H9 (cell line): ENCODE results near the gene PCID2. TPM values are rescaled to one million over a fixed set of nuclear protein-coding genes. Genes with fewer than 3 reads are reported as not detected.

Experiments used
- DNase-seq: peaks from one replicate; pipeline ENCODE4 v3.0.0-alpha.2; 2017
- H2AFZ ChIP-seq: one replicate; pipeline ENCODE4 v1.6.1; 2013; ENCODE audit warnings: mild to moderate bottlenecking, low read length, control low read depth, moderate library complexity
- H2AK5ac ChIP-seq: 2 replicates; pipeline ENCODE4 v1.6.1; 2013; ENCODE audit warnings: low read length, control low read depth, mixed read lengths; ENCODE audit not compliant: insufficient read length
- H2BK120ac ChIP-seq: one replicate; pipeline ENCODE4 v1.6.1; 2013; ENCODE audit warnings: low read depth, mild to moderate bottlenecking, low read length, control low read depth, inconsistent platforms; ENCODE audit not compliant: poor library complexity, severe bottlenecking
- H2BK12ac ChIP-seq: 2 replicates; pipeline ENCODE4 v1.6.1; 2013; ENCODE audit warnings: low read length, control low read depth, mixed read lengths, low read depth; ENCODE audit not compliant: insufficient read length
- H2BK15ac ChIP-seq: 2 replicates; pipeline ENCODE4 v1.6.1; 2013; ENCODE audit warnings: low read depth, low read length, control low read depth
- H2BK20ac ChIP-seq: one replicate; pipeline ENCODE4 v1.6.1; 2013; ENCODE audit warnings: low read depth, mild to moderate bottlenecking, low read length, control low read depth, inconsistent platforms; ENCODE audit not compliant: poor library complexity, severe bottlenecking
- H2BK5ac ChIP-seq: 2 replicates; pipeline ENCODE4 v1.6.1; 2013; ENCODE audit warnings: low read length, control low read depth, mixed read lengths; ENCODE audit not compliant: insufficient read length
- H3K14ac ChIP-seq: 2 replicates; pipeline ENCODE4 v1.6.1; 2013; ENCODE audit warnings: low read length, control low read depth; ENCODE audit not compliant: insufficient read depth
- H3K18ac ChIP-seq: 2 replicates; pipeline ENCODE4 v1.6.1; 2013; ENCODE audit warnings: low read depth, mild to moderate bottlenecking, mixed read lengths, low read length, control low read depth; ENCODE audit not compliant: insufficient read length
- H3K23ac ChIP-seq: 2 replicates; pipeline ENCODE4 v1.6.1; 2013; ENCODE audit warnings: low read length, control low read depth, mixed read lengths, low read depth; ENCODE audit not compliant: insufficient read length
- H3K23me2 ChIP-seq: 2 replicates; pipeline ENCODE4 v1.6.1; 2013; ENCODE audit warnings: low read depth, mild to moderate bottlenecking, mixed read lengths, low read length, control low read depth; ENCODE audit not compliant: insufficient read length, poor library complexity, severe bottlenecking
- H3K27ac ChIP-seq: 2 replicates; pipeline ENCODE4 v1.5.1; 2013; ENCODE audit warnings: low read length, control low read depth, mixed read lengths, low read depth; ENCODE audit not compliant: insufficient read length
- H3K27me3 ChIP-seq: 2 replicates; pipeline ENCODE4 v1.6.1; 2013; ENCODE audit warnings: low read length, control low read depth, inconsistent platforms; ENCODE audit not compliant: insufficient read depth
- H3K4ac ChIP-seq: 2 replicates; pipeline ENCODE4 v1.6.1; 2013; ENCODE audit warnings: low read depth, mild to moderate bottlenecking, control low read depth, inconsistent platforms, low read length, moderate library complexity
- H3K4me1 ChIP-seq: 2 replicates; pipeline ENCODE4 v1.6.1; 2013; ENCODE audit warnings: low read length, control low read depth, inconsistent platforms; ENCODE audit not compliant: insufficient read depth
- H3K4me2 ChIP-seq: 2 replicates; pipeline ENCODE4 v1.6.1; 2013; ENCODE audit warnings: low read length, control low read depth, mixed read lengths; ENCODE audit not compliant: insufficient read length, insufficient read depth
- H3K56ac ChIP-seq: 2 replicates; pipeline ENCODE4 v1.6.1; 2013; ENCODE audit warnings: low read depth, mild to moderate bottlenecking, mixed read lengths, low read length, control low read depth; ENCODE audit not compliant: insufficient read length
- H3K79me1 ChIP-seq: 2 replicates; pipeline ENCODE4 v1.6.1; 2013; ENCODE audit warnings: low read depth, mild to moderate bottlenecking, moderate library complexity, low read length, control low read depth, inconsistent platforms; ENCODE audit not compliant: insufficient read depth, poor library complexity, severe bottlenecking
- H3K79me2 ChIP-seq: 2 replicates; pipeline ENCODE4 v1.6.1; 2013; ENCODE audit warnings: low read length, control low read depth, inconsistent platforms; ENCODE audit not compliant: insufficient read depth
- H3K9ac ChIP-seq: 2 replicates; pipeline ENCODE4 v1.6.1; 2013; ENCODE audit warnings: low read length, control low read depth, mixed read lengths; ENCODE audit not compliant: insufficient read length; ENCODE audit errors: extremely low read depth
- H3K9me3 ChIP-seq: one replicate; pipeline ENCODE4 v1.6.1; 2013; ENCODE audit warnings: low read depth, low read length, inconsistent platforms; ENCODE audit not compliant: control insufficient read depth
- H3T11ph ChIP-seq: one replicate; pipeline ENCODE4 v1.6.1; 2013; ENCODE audit warnings: mild to moderate bottlenecking, low read length, control low read depth, inconsistent platforms
- H4K20me1 ChIP-seq: one replicate; pipeline ENCODE4 v1.6.1; 2013; ENCODE audit not compliant: control insufficient read depth, insufficient read length, insufficient read depth
- H4K5ac ChIP-seq: 2 replicates; pipeline ENCODE4 v1.6.1; 2013; ENCODE audit warnings: low read depth, mild to moderate bottlenecking, mixed read lengths, low read length, control low read depth; ENCODE audit not compliant: insufficient read length
- H4K8ac ChIP-seq: replicated peaks from 2 replicates; pipeline ENCODE4 v1.6.1; 2013; ENCODE audit warnings: low read length, control low read depth, mixed read lengths, low read depth; ENCODE audit not compliant: insufficient read length
- H4K91ac ChIP-seq: 2 replicates; pipeline ENCODE4 v1.6.1; 2013; ENCODE audit warnings: low read depth, mild to moderate bottlenecking, moderate library complexity, mixed read lengths, low read length, control low read depth; ENCODE audit not compliant: insufficient read length
- H3K27ac Mint-ChIP-seq, 3 experiments: 2 replicates in 2 of 3; 3 replicates in 1 of 3; pipeline ENCODE4 v1.8.0; 2020 to 2021; ENCODE audit warnings: mixed read lengths in 3 of 3, mild to moderate bottlenecking in 1 of 3, moderate library complexity in 1 of 3
- H3K27me3 Mint-ChIP-seq: 2 replicates; pipeline ENCODE4 v1.8.0; 2021; ENCODE audit warnings: low read depth, mild to moderate bottlenecking, moderate library complexity, mixed read lengths
- H3K36me3 Mint-ChIP-seq, 3 experiments: 2 replicates in 2 of 3; 3 replicates in 1 of 3; pipeline ENCODE4 v1.8.0; 2020 to 2021; ENCODE audit warnings: low read depth in 3 of 3, mixed read lengths in 3 of 3; ENCODE audit not compliant: insufficient read depth in 1 of 3
- H3K4me1 Mint-ChIP-seq, 2 experiments: 2 replicates each; pipeline ENCODE4 v1.8.0; 2020; ENCODE audit warnings: mixed read lengths in 2 of 2
- H3K4me3 Mint-ChIP-seq, 2 experiments: 2 replicates in 1 of 2; 3 replicates in 1 of 2; pipeline ENCODE4 v1.8.0; 2020 to 2021; ENCODE audit warnings: mild to moderate bottlenecking in 2 of 2, mixed read lengths in 2 of 2, moderate library complexity in 1 of 2
- H3K9me3 Mint-ChIP-seq, 2 experiments: 2 replicates in 1 of 2; 3 replicates in 1 of 2; pipeline ENCODE4 v1.8.0; 2020; ENCODE audit warnings: mild to moderate bottlenecking in 2 of 2, mixed read lengths in 2 of 2, moderate library complexity in 1 of 2
- CTCF ChIP-seq: fragments of 200-600 bp; sonication (generic); conservative IDR thresholded peaks from 3 replicates; pipeline ENCODE4 v1.8.0; 2021; ENCODE audit warnings: antibody characterized with exemption, mild to moderate bottlenecking
- WGBS: extraction: QIAGEN DNeasy Blood & Tissue Kit; methylation state at CpG from one replicate; pipeline ENCODE4 v1.1.7; 2013; ENCODE audit warnings: missing lambda C conversion rate, low lambda C conversion rate, mixed read lengths; ENCODE audit not compliant: insufficient read length; ENCODE audit errors: extremely low coverage; 5-methylcytosine and 5-hydroxymethylcytosine counted together
- total RNA-seq: library from RNA; stranded (reverse); gene quantifications from 2 replicates; pipeline ENCODE4 v1.2.1, GENCODE V29; 2021

Gene PCID2
- total RNA-seq, 1 experiment from 2014 or later: 66.0 TPM

- Histone ChIP-seq H2AK5ac (no peak overlapping the region), H4K20me1 (no peaks in the 10 kb centered on the region), H3K4me2 (no peak overlapping the region), H2AFZ (no peak overlapping the region), H3K14ac (no peak overlapping the region), H2BK120ac (no peak overlapping the region), H3K9me3 (no peaks in the 10 kb centered on the region), H4K5ac (no peak overlapping the region), H3K27me3 (no peaks in the 10 kb centered on the region; the same call in 1 of the 2 replicates), H4K8ac (no peak overlapping the region), H3K79me1 (no peaks in the 10 kb centered on the region), H2BK12ac (no peak overlapping the region), H3K4ac (no peak overlapping the region), H3K23me2 (peaks cover 12% of the 10 kb centered on the region), H2BK20ac (no peak overlapping the region), H3K56ac (no peak overlapping the region), H4K91ac (no peak overlapping the region), H3K27ac (no peak overlapping the region), H3K79me2 (no peaks in the 10 kb centered on the region), H2BK5ac (no peak overlapping the region), H2BK15ac (no peak overlapping the region), H3K4me1 (no peaks in the 10 kb centered on the region; the same call in 1 of the 2 replicates), H3T11ph (no peak overlapping the region), H3K23ac (no peak overlapping the region), H3K18ac (no peak overlapping the region), H3K9ac (no peak overlapping the region)
- Mint-ChIP-seq H3K4me1 (peaks cover 44 to 50% of the 10 kb centered on the region in 2 experiments), H3K36me3 (peaks cover 0 to 4% (median 0%) of the 10 kb centered on the region in 3 experiments; a peak in 3 of 7 replicates), H3K27ac (no peak overlapping the region), H3K27me3 (peaks cover 39% of the 10 kb centered on the region), H3K9me3 (peaks cover 0 to 4% of the 10 kb centered on the region in 2 experiments; a peak in 3 of 5 replicates), H3K4me3 (no peak overlapping the region)
- DNase-seq: peak; percentile 8
- no peak for TF ChIP-seq CTCF
- WGBS: no CpG with 5 or more reads among the region's 9 CpGs
Measured at GRCh38 chr13:113155982-113156655, 52.4 kb downstream of the PCID2 start.
